ENCODE data around the gene CHRNB1. TPM values are rescaled to one million over a fixed set of nuclear protein-coding genes. Genes with fewer than 3 reads are reported as not detected.
A peak's percentile ranks its signal among the peaks of the same experiment; 100 is the strongest.

The CHRNB1 gene
- total RNA-seq, 4 donors from 2014 or later = 6.5 to 16.0 (median 13.5) TPM

GRCh38 chr17:7409716-7410115 is 35.1 kb upstream of the CHRNB1 start:
- Histone ChIP-seq H3K9me3 (no peaks in the 10 kb centered on the region), H3K27me3 (no peaks in the 10 kb centered on the region), H3K27ac (no peak overlapping the region), H3K4me3 (no peak overlapping the region), H3K36me3 (peaks cover 0 to 50% (median 0%) of the 10 kb centered on the region in 3 donors), H3K4me1 (peaks cover 0 to 38% (median 7%) of the 10 kb centered on the region in 4 donors)
- WGBS, 2 donors = 93 to 94% methylated on average over 6 of the region's 6 CpGs
- TF ChIP-seq EP300 (IDR thresholded peaks at IDR 0.05) (no peak), CTCF (IDR thresholded peaks at IDR 0.05) (no peak), POLR2A (IDR thresholded peaks at IDR 0.05) (no peak)
- DNase-seq (ENCODE audit: low spot score in 2 of 2) = no peak

- no peak overlapping the region for H3K27ac ChIP-seq
- 82 to 89% methylated on average over 25 of the region's 25 CpGs for WGBS, 2 donors
- no peak overlapping the region for H3K4me3 ChIP-seq
- no peak for DNase-seq (ENCODE audit: low spot score in 2 of 2)
- no peaks in the 10 kb centered on the region for H3K9me3 ChIP-seq
- H3K27me3 ChIP-seq = no peaks in the 10 kb centered on the region
- peaks cover 0 to 28% (median 4%) of the 10 kb centered on the region in 4 donors for H3K4me1 ChIP-seq
- H3K36me3 ChIP-seq = peaks cover 0 to 61% (median 0%) of the 10 kb centered on the region in 3 donors
- TF ChIP-seq EP300 (IDR thresholded peaks at IDR 0.05) (no peak), CTCF (IDR thresholded peaks at IDR 0.05) (no peak), POLR2A (IDR thresholded peaks at IDR 0.05) (no peak)
Measured at GRCh38 chr17:7410634-7411426, 34.0 kb upstream of the CHRNB1 start.

- Histone ChIP-seq H3K4me3 (no peak overlapping the region), H3K27ac (no peak overlapping the region), H3K36me3 (peaks cover 0 to 67% (median 0%) of the 10 kb centered on the region in 3 donors), H3K9me3 (no peaks in the 10 kb centered on the region), H3K4me1 (peaks cover 0 to 22% (median 1%) of the 10 kb centered on the region in 4 donors), H3K27me3 (no peaks in the 10 kb centered on the region)
- DNase-seq (ENCODE audit: low spot score in 2 of 2) = no peak
- 90 to 92% methylated on average over 8 of the region's 8 CpGs for WGBS, 2 donors
- no peak for TF ChIP-seq POLR2A (IDR thresholded peaks at IDR 0.05)
- TF ChIP-seq CTCF (IDR thresholded peaks at IDR 0.05) = no peak
- no peak for TF ChIP-seq EP300 (IDR thresholded peaks at IDR 0.05)
Measured at GRCh38 chr17:7411427-7411750, 33.5 kb upstream of the CHRNB1 start.

- no peak for DNase-seq (ENCODE audit: low spot score in 2 of 2)
- no peaks in the 10 kb centered on the region for H3K9me3 ChIP-seq
- H3K4me1 ChIP-seq = peaks cover 0 to 10% (median 0%) of the 10 kb centered on the region in 4 donors
- H3K36me3 ChIP-seq = peaks cover 0 to 79% (median 0%) of the 10 kb centered on the region in 3 donors
- peak overlapping the region in 2 of 4 donors; percentile 1 to 16 for H3K27ac ChIP-seq
- H3K4me3 ChIP-seq = no peak overlapping the region
- WGBS, 2 donors = 51 to 78% methylated on average over 5 of the region's 6 CpGs
- TF ChIP-seq POLR2A (IDR thresholded peaks at IDR 0.05) = no peak
- TF ChIP-seq EP300 (IDR thresholded peaks at IDR 0.05) = no peak
- TF ChIP-seq CTCF (IDR thresholded peaks at IDR 0.05) = no peak
- H3K27me3 ChIP-seq = no peaks in the 10 kb centered on the region
Measured at GRCh38 chr17:7413346-7413985, 31.4 kb upstream of the CHRNB1 start.

GRCh38 chr17:7414837-7415236 is 30.0 kb upstream of the CHRNB1 start:
- Histone ChIP-seq H3K4me3 (no peak overlapping the region), H3K27me3 (no peaks in the 10 kb centered on the region), H3K4me1 (peaks cover 0 to 10% (median 0%) of the 10 kb centered on the region in 4 donors), H3K27ac (no peak overlapping the region), H3K9me3 (no peaks in the 10 kb centered on the region), H3K36me3 (peaks cover 0 to 66% (median 0%) of the 10 kb centered on the region in 3 donors)
- DNase-seq (ENCODE audit: low spot score in 2 of 2) = no peak
- 85 to 94% methylated on average over 11 to 14 of the region's 14 CpGs for WGBS, 2 donors
- TF ChIP-seq POLR2A (IDR thresholded peaks at IDR 0.05) (no peak), CTCF (IDR thresholded peaks at IDR 0.05) (no peak), EP300 (IDR thresholded peaks at IDR 0.05) (no peak)

Measured in tibial nerve (tissue), 4 donors.